HepG2 (cell line): ENCODE data around the gene SCGB1D1. TPM values are rescaled to one million over a fixed set of nuclear protein-coding genes. Genes with fewer than 3 reads are reported as not detected.

ENCODE experiments used
- ATAC-seq: fragments of 200-7000 bp; cut with Tn5 transposase; 3 replicates; pipeline ENCODE4 v1.9.1; 2020; ENCODE audit warnings: mild to moderate bottlenecking, moderate library complexity
- BruUV-seq: library from RNA; stranded (reverse); fragments of 400-500 nt; replicated peaks from 2 replicates; lab custom pipeline; 2021; lab: Mats Ljungman, UMichigan
- CTCF ChIA-PET: fragments of 300-600 bp; formaldehyde crosslinking; extraction: SDS; loops from one replicate; lab custom pipeline; 2021; ENCODE audit warnings: low total read pairs, inconsistent platforms, low intra/inter-chr PET ratio; lab: Yijun Ruan, JAX
- POLR2A ChIA-PET: fragments of 350-600 bp; sonication (Branson Sonifier 250); formaldehyde crosslinking; loops from one replicate; lab custom pipeline; 2020; ENCODE audit warnings: antibody characterized with exemption, inconsistent platforms; lab: Yijun Ruan, JAX
- DNase-seq: peaks from one replicate; pipeline ENCODE4 v3.0.0-alpha.2; 2015; ENCODE audit warnings: low spot score
- FAIRE-seq: peaks from 3 replicates; lab custom pipeline; 2011; peaks lifted over from hg19 to GRCh38; lab: Jason Lieb, UNC
- H2AFZ ChIP-seq: one replicate; pipeline ENCODE4 v1.6.1; 2011; ENCODE audit warnings: low read length, inconsistent platforms
- H3K27ac ChIP-seq: fragments of 300-600 bp; 3 replicates; pipeline ENCODE4 v1.8.0; 2011; ENCODE audit warnings: mixed run types, mild to moderate bottlenecking, mixed read lengths, low read length, inconsistent platforms; ENCODE audit not compliant: insufficient read depth; ENCODE audit errors: extremely low read length
- H3K27me3 ChIP-seq, 2 experiments: fragments of 200-600 bp in 1 of 2; 2 replicates in 1 of 2; 3 replicates in 1 of 2; pipeline versions ENCODE4 v1.6.0 to v1.8.0; 2011; ENCODE audit warnings: low read length in 2 of 2, mild to moderate bottlenecking in 2 of 2, moderate library complexity in 2 of 2, inconsistent platforms in 1 of 2; ENCODE audit not compliant: insufficient read depth in 2 of 2, control insufficient read depth in 1 of 2
- H3K36me3 ChIP-seq, 2 experiments: fragments of 200-600 bp in 1 of 2; replicated peaks in 1 of 2; 2 replicates in 1 of 2; 3 replicates in 1 of 2; pipeline versions ENCODE4 v1.5.1 to v1.8.0; 2011; ENCODE audit warnings: low read length in 2 of 2, inconsistent platforms in 1 of 2; ENCODE audit not compliant: insufficient read depth in 2 of 2, control insufficient read depth in 1 of 2
- H3K4me1 ChIP-seq: 2 replicates; pipeline ENCODE4 v1.5.1; 2012; ENCODE audit warnings: low read length, inconsistent platforms; ENCODE audit not compliant: insufficient read depth
- H3K4me2 ChIP-seq: 2 replicates; pipeline ENCODE4 v1.6.0; 2011; ENCODE audit warnings: low read depth, low read length, inconsistent platforms
- H3K4me3 ChIP-seq, 3 experiments: fragments of 200-600 bp in 1 of 3; sonication (generic), shearing (Covaris generic) in 1 of 3; replicated peaks in 1 of 3; 2 replicates each; pipeline ENCODE4 v1.5.1; 2011 to 2016; ENCODE audit warnings: low read length in 3 of 3, inconsistent platforms in 2 of 3, low read depth in 2 of 3, mild to moderate bottlenecking in 2 of 3, control low read depth in 1 of 3, mixed read lengths in 1 of 3; ENCODE audit not compliant: insufficient read depth in 1 of 3
- H3K79me2 ChIP-seq: one replicate; pipeline ENCODE4 v1.6.1; 2011; ENCODE audit warnings: low read length, inconsistent platforms; ENCODE audit not compliant: insufficient read depth
- H3K9ac ChIP-seq: 2 replicates; pipeline ENCODE4 v1.6.0; 2011; ENCODE audit warnings: mild to moderate bottlenecking, low read depth, low read length, inconsistent platforms; ENCODE audit not compliant: insufficient read depth
- H3K9me3 ChIP-seq: 2 replicates; pipeline ENCODE4 v1.5.1; 2012; ENCODE audit warnings: mild to moderate bottlenecking, low read length
- H4K20me1 ChIP-seq: 2 replicates; pipeline ENCODE4 v1.6.0; 2011; ENCODE audit warnings: inconsistent platforms, mild to moderate bottlenecking, low read length, moderate library complexity; ENCODE audit not compliant: insufficient read depth
- EP300 ChIP-seq, 3 experiments: sonication (generic) in 1 of 3; formaldehyde crosslinking in 1 of 3; IDR thresholded peaks; 2 replicates each; pipeline versions ENCODE4 v1.5.1 to v1.6.1; 2011 to 2020; ENCODE audit warnings: low read depth in 2 of 3, low read length in 2 of 3, borderline replicate concordance in 1 of 3, improper control_type of control experiment in 1 of 3, mild to moderate bottlenecking in 1 of 3, missing genetic modification reagents in 1 of 3, moderate library complexity in 1 of 3
- HNRNPH1 ChIP-seq: fragments of 200-400 bp; formaldehyde crosslinking; optimal IDR thresholded peaks from 2 replicates; pipeline ENCODE3; 2017; ENCODE audit warnings: mild to moderate bottlenecking, low read depth, low read length
- HOXA3 ChIP-seq: sonication (generic); formaldehyde crosslinking; IDR thresholded peaks from 2 replicates; pipeline ENCODE4 v1.5.0; 2020; ENCODE audit warnings: missing genetic modification reagents
- KAT2B ChIP-seq: fragments of 150-350 bp; IDR thresholded peaks from 2 replicates; pipeline ENCODE4 v1.6.1; 2014; ENCODE audit warnings: low read depth, low read length, borderline replicate concordance
- KAT8 ChIP-seq: IDR thresholded peaks from 2 replicates; pipeline ENCODE4 v1.6.1; 2016; ENCODE audit warnings: missing genetic modification reagents, missing compliant biosample characterization
- RNF2 ChIP-seq: fragments of 450-650 bp; conservative IDR thresholded peaks from 2 replicates; pipeline ENCODE4 v1.6.1; 2016; ENCODE audit warnings: low read depth
- RORA ChIP-seq: sonication (generic); formaldehyde crosslinking; IDR thresholded peaks from 2 replicates; pipeline ENCODE4 v1.5.0; 2020; ENCODE audit warnings: mild to moderate bottlenecking, missing genetic modification reagents, moderate library complexity
- TCF7 ChIP-seq: sonication (generic); IDR thresholded peaks from 2 replicates; pipeline ENCODE4 v1.6.1; 2016; ENCODE audit warnings: antibody characterized with exemption, low read depth
- TSC22D2 ChIP-seq: sonication (generic); formaldehyde crosslinking; IDR thresholded peaks from 2 replicates; pipeline ENCODE4 v1.5.1; 2020; ENCODE audit warnings: missing genetic modification reagents, mild to moderate bottlenecking, borderline replicate concordance
- XRCC5 ChIP-seq: fragments of 200-400 bp; formaldehyde crosslinking; optimal IDR thresholded peaks from 2 replicates; pipeline ENCODE3; 2017; ENCODE audit warnings: mild to moderate bottlenecking, low read length
- YY1 ChIP-seq: IDR thresholded peaks from 2 replicates; pipeline ENCODE4 v1.6.1; 2011; ENCODE audit warnings: low read length, low read depth, moderate library complexity, mild to moderate bottlenecking; ENCODE audit not compliant: insufficient read depth, insufficient replicate concordance
- ZFP36 ChIP-seq: fragments of 150-350 bp; IDR thresholded peaks from 2 replicates; pipeline ENCODE4 v1.6.1; 2018; ENCODE audit warnings: borderline replicate concordance, low read length, low read depth; ENCODE audit not compliant: partially characterized antibody
- ZKSCAN8 ChIP-seq: IDR thresholded peaks from 2 replicates; pipeline ENCODE4 v1.6.1; 2016; ENCODE audit warnings: borderline replicate concordance, missing genetic modification reagents, missing compliant biosample characterization
- WGBS: methylation state at CpG from one replicate; pipeline ENCODE4 v1.1.6; 2017; ENCODE audit warnings: low lambda C conversion rate; 5-methylcytosine and 5-hydroxymethylcytosine counted together
- in situ Hi-C: cut with HindIII; loops from 2 replicates; pipeline ENCODE4 v1.10.0; 2017; ENCODE audit warnings: low pct_unique_long_range_greater_than_20kb; ENCODE audit not compliant: extremely low pct_ligation_motif_present
- intact Hi-C: fragments of 100-400 bp; cut with micrococcal nuclease; formaldehyde crosslinking; loops from one replicate; pipeline ENCODE4 v1.10.0; 2022; ENCODE audit not compliant: unreplicated experiment
- polyA plus RNA-seq, 8 experiments: library from polyadenylated mRNA; depleted of rRNA in 3 of 8; stranded (reverse) in 7 of 8; unstranded in 1 of 8; fragments of >200 nt; fragmentation: Illumina TruSeq in 4 of 8; extraction: Trizol in 4 of 8; gene quantifications; 2 replicates each; pipeline versions ENCODE4 v1.2.1 to v1.2.3, GENCODE V29; 2011 to 2016; ENCODE audit warnings: low read depth in 4 of 8, missing spikeins in 1 of 8, mixed read lengths in 1 of 8; ENCODE audit not compliant: insufficient read depth in 1 of 8
- total RNA-seq, 5 experiments: library from RNA; depleted of rRNA; stranded (reverse); fragments of >200 nt; fragmentation: Illumina TruSeq; extraction: Trizol; gene quantifications; 2 replicates each; pipeline ENCODE4 v1.2.3, GENCODE V29; 2016; ENCODE audit warnings: low read depth in 1 of 5
- TF ChIP-seq, protein P1 (sequence below): sonication (generic); formaldehyde crosslinking; IDR thresholded peaks from 2 replicates; pipeline ENCODE4 v1.8.0; 2022; ENCODE audit warnings: mild to moderate bottlenecking, missing genetic modification reagents; ENCODE audit not compliant: insufficient replicate concordance
- TF ChIP-seq, protein P2 (sequence below): sonication (generic); formaldehyde crosslinking; IDR thresholded peaks from 2 replicates; pipeline ENCODE4 v1.4.0; 2020; ENCODE audit warnings: missing genetic modification reagents
- TF ChIP-seq, protein P3 (sequence below): IDR thresholded peaks from 2 replicates; pipeline ENCODE4 v1.6.1; 2016; ENCODE audit warnings: low read depth

SCGB1D1 gene
- total and polyA plus RNA-seq, 2 of the 13 experiments (the other 11 are each of a cell fraction or from before 2014, with no cell fraction given) = not detected

DNA sequence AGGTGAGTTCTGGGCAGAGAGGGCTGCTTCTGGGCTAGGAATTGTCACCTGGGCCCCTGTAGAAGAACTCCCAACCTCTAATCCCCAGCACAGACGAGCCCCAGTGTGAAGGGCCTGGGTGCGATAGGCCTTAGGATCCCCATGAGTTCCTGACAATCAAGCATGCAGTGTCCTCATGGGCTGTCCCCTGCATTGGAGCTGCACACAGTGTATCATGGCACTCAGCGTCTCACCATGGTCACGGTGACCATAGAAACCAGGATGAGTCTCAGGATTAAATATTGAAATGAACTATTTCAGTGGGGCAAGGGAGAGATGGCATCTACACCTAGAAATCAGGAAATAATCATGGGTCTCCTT lies 18.7 kb downstream of the SCGB1D1 start:
- intact Hi-C loops = loop anchor here (2.0 kb wide), 1 partner anchor 38 kb away; no protein-coding TSS in a partner anchor
- Histone ChIP-seq H4K20me1 (no peaks in the 10 kb centered on the region), H3K4me3 (no peak overlapping the region), H2AFZ (no peak overlapping the region), H3K79me2 (no peaks in the 10 kb centered on the region), H3K9ac (no peak overlapping the region), H3K4me2 (no peak overlapping the region), H3K27me3 (peaks cover 0 to 18% of the 10 kb centered on the region in 2 experiments; a peak in 2 of 5 replicates), H3K27ac (no peak overlapping the region), H3K36me3 (no peaks in the 10 kb centered on the region), H3K9me3 (no peaks in the 10 kb centered on the region), H3K4me1 (no peaks in the 10 kb centered on the region)
- DNase-seq = no peak
- FAIRE-seq = no peak
- CTCF ChIA-PET = interaction anchor here (1.7 kb wide), 1 partner anchor 38 kb away, joined by 7 read pairs; no protein-coding TSS in a partner anchor
- no TSS peak for BruUV-seq
- POLR2A ChIA-PET = no interaction called here
- 25% methylated on average over 4 of the region's 4 CpGs for WGBS
- in situ Hi-C loops = loop anchor here (5.0 kb wide), 1 partner anchor 36 kb away; no protein-coding TSS in a partner anchor
- no peak for ATAC-seq
- TF ChIP-seq, protein P1, sequence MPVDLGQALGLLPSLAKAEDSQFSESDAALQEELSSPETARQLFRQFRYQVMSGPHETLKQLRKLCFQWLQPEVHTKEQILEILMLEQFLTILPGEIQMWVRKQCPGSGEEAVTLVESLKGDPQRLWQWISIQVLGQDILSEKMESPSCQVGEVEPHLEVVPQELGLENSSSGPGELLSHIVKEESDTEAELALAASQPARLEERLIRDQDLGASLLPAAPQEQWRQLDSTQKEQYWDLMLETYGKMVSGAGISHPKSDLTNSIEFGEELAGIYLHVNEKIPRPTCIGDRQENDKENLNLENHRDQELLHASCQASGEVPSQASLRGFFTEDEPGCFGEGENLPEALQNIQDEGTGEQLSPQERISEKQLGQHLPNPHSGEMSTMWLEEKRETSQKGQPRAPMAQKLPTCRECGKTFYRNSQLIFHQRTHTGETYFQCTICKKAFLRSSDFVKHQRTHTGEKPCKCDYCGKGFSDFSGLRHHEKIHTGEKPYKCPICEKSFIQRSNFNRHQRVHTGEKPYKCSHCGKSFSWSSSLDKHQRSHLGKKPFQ (CRISPR knock-in tag) = no peak
- TF ChIP-seq, protein P2, sequence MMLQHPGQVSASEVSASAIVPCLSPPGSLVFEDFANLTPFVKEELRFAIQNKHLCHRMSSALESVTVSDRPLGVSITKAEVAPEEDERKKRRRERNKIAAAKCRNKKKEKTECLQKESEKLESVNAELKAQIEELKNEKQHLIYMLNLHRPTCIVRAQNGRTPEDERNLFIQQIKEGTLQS (CRISPR knock-in tag) = no peak
- TF ChIP-seq, protein P3, sequence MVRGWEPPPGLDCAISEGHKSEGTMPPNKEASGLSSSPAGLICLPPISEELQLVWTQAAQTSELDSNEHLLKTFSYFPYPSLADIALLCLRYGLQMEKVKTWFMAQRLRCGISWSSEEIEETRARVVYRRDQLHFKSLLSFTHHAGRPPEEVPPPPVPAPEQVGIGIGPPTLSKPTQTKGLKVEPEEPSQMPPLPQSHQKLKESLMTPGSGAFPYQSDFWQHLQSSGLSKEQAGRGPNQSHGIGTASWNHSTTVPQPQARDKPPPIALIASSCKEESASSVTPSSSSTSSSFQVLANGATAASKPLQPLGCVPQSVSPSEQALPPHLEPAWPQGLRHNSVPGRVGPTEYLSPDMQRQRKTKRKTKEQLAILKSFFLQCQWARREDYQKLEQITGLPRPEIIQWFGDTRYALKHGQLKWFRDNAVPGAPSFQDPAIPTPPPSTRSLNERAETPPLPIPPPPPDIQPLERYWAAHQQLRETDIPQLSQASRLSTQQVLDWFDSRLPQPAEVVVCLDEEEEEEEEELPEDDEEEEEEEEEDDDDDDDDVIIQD (CRISPR knock-in tag) = no peak
- TF ChIP-seq XRCC5 = no peak
- TF ChIP-seq RNF2 = no peak
- no peak for TF ChIP-seq TSC22D2
- no peak for TF ChIP-seq TCF7
- TF ChIP-seq KAT8 (CRISPR knock-in tag) = no peak
- TF ChIP-seq YY1 = no peak
- TF ChIP-seq KAT2B = no peak
- no peak for TF ChIP-seq HOXA3
- no peak for TF ChIP-seq HNRNPH1
- no peak for TF ChIP-seq EP300 (IDR thresholded peaks at IDR 0.05; ENCODE audit: low read depth in 2 of 2, low read length in 2 of 2)
- no peak for TF ChIP-seq EP300 (CRISPR knock-in tag; IDR thresholded peaks at IDR 0.05; ENCODE audit: borderline replicate concordance)
- TF ChIP-seq RORA = no peak
- no peak for TF ChIP-seq ZKSCAN8
- no peak for TF ChIP-seq ZFP36
